GM12878 (cell line): Measurements from ENCODE around the gene COMMD1. TPM values are rescaled to one million over a fixed set of nuclear protein-coding genes. Genes with fewer than 3 reads are reported as not detected.

Experiments used
- ATAC-seq: fragments of 200-7000 bp; cut with Tn5 transposase; 3 replicates; pipeline ENCODE4 v1.9.1; 2020; ENCODE audit warnings: mild to moderate bottlenecking, moderate library complexity
- BruUV-seq: library from RNA; stranded (reverse); fragments of 400-500 nt; replicated peaks from 2 replicates; lab custom pipeline; 2021; lab: Mats Ljungman, UMichigan
- CTCF ChIA-PET: fragments of 300-600 bp; sonication (Branson Sonifier 250); formaldehyde crosslinking; extraction: SDS; loops from one replicate; lab custom pipeline; 2021; ENCODE audit warnings: inconsistent platforms; lab: Yijun Ruan, JAX
- POLR2A ChIA-PET: fragments of 350-600 bp; formaldehyde crosslinking; extraction: SDS; loops from one replicate; lab custom pipeline; 2021; ENCODE audit warnings: inconsistent platforms; lab: Charles Lee
- RAD21 ChIA-PET: fragments of 300-600 bp; sonication (Branson Sonifier 250); formaldehyde crosslinking; loops from one replicate; lab custom pipeline; 2023; ENCODE audit warnings: antibody characterized with exemption; ENCODE audit not compliant: unreplicated experiment; lab: Charles Lee
- SMC1A ChIA-PET: fragments of 300-600 bp; sonication (Branson Sonifier 250); formaldehyde crosslinking; loops from one replicate; lab custom pipeline; 2023; ENCODE audit not compliant: unreplicated experiment, uncharacterized antibody; lab: Charles Lee
- DNase-seq: peaks from one replicate; pipeline ENCODE4 v3.0.0-alpha.2; 2011; ENCODE audit warnings: low read depth, low spot score
- FAIRE-seq: peaks from 3 replicates; lab custom pipeline; 2011; peaks lifted over from hg19 to GRCh38; lab: Jason Lieb, UNC
- H2AFZ ChIP-seq: 2 replicates; pipeline ENCODE4 v1.6.0; 2011; ENCODE audit warnings: low read depth, low read length, control low read depth; ENCODE audit not compliant: control insufficient read depth
- H3K27ac ChIP-seq: 2 replicates; pipeline ENCODE4 v1.5.1; 2011; ENCODE audit warnings: control low read depth; ENCODE audit not compliant: control insufficient read depth, insufficient read depth
- H3K27me3 ChIP-seq, 2 experiments: replicated peaks in 1 of 2; 2 replicates each; pipeline versions ENCODE4 v1.6.0 to v1.6.1; 2011; ENCODE audit warnings: low read length in 1 of 2; ENCODE audit not compliant: control insufficient read depth in 2 of 2, insufficient read depth in 2 of 2
- H3K36me3 ChIP-seq, 2 experiments: 2 replicates each; pipeline ENCODE4 v1.5.1; 2011; ENCODE audit warnings: low read length in 1 of 2; ENCODE audit not compliant: control insufficient read depth in 2 of 2, insufficient read depth in 2 of 2
- H3K4me1 ChIP-seq: 2 replicates; pipeline ENCODE4 v1.6.1; 2011; ENCODE audit warnings: mild to moderate bottlenecking, low read length, moderate library complexity, mixed read lengths; ENCODE audit not compliant: control insufficient read depth, insufficient read depth
- H3K4me2 ChIP-seq: 2 replicates; pipeline ENCODE4 v1.6.0; 2011; ENCODE audit warnings: control low read depth; ENCODE audit not compliant: control insufficient read depth, insufficient read depth
- H3K4me3 ChIP-seq: fragments of 200-600 bp; sonication (generic); 2 replicates; pipeline ENCODE4 v1.5.1; 2016
- H3K79me2 ChIP-seq: 2 replicates; pipeline ENCODE4 v1.6.0; 2011; ENCODE audit warnings: low read length; ENCODE audit not compliant: control insufficient read depth, insufficient read depth
- H3K9ac ChIP-seq: 2 replicates; pipeline ENCODE4 v1.8.0; 2011; ENCODE audit warnings: low read length, control low read depth, mixed read lengths; ENCODE audit not compliant: control insufficient read depth, insufficient read depth
- H3K9me3 ChIP-seq: replicated peaks from 3 replicates; pipeline ENCODE4 v1.5.1; 2011; ENCODE audit warnings: mild to moderate bottlenecking, low read length; ENCODE audit not compliant: control insufficient read depth, insufficient read depth
- H4K20me1 ChIP-seq: 2 replicates; pipeline ENCODE4 v1.6.0; 2011; ENCODE audit not compliant: control insufficient read depth, insufficient read depth
- E4F1 ChIP-seq: fragments of 450-650 bp; IDR thresholded peaks from 2 replicates; pipeline ENCODE4 v1.6.1; 2018; ENCODE audit warnings: borderline replicate concordance, mild to moderate bottlenecking; ENCODE audit not compliant: partially characterized antibody
- IRF3 ChIP-seq: fragments of 450-650 bp; IDR thresholded peaks from 2 replicates; pipeline ENCODE4 v1.6.1; 2014; ENCODE audit warnings: mild to moderate bottlenecking
- PRDM15 ChIP-seq: fragments of 450-650 bp; formaldehyde crosslinking; IDR thresholded peaks from 2 replicates; pipeline ENCODE4 v1.4.0; 2020; ENCODE audit warnings: mild to moderate bottlenecking, moderate library complexity
- ZBTB40 ChIP-seq: fragments of 450-650 bp; IDR thresholded peaks from 2 replicates; pipeline ENCODE4 v1.6.1; 2016; ENCODE audit warnings: mild to moderate bottlenecking, moderate library complexity, borderline replicate concordance
- ZNF274 ChIP-seq: IDR thresholded peaks from one replicate; pipeline ENCODE4 v1.8.0; 2011; ENCODE audit not compliant: insufficient read length, insufficient read depth
- ZNF622 ChIP-seq: fragments of 450-650 bp; IDR thresholded peaks from 2 replicates; pipeline ENCODE4 v1.6.1; 2017; ENCODE audit warnings: mild to moderate bottlenecking, inconsistent platforms
- WGBS: methylation state at CpG from one replicate; pipeline ENCODE4 v1.1.6; 2016; ENCODE audit warnings: low lambda C conversion rate; ENCODE audit not compliant: insufficient replicate concordance, insufficient coverage; ENCODE audit errors: missing lambda C conversion rate; 5-methylcytosine and 5-hydroxymethylcytosine counted together
- in situ Hi-C: fragments of 300-500 bp; cut with MboI; formaldehyde crosslinking; loops from 9 replicates; pipeline ENCODE4 v1.14.3; 2018; ENCODE audit warnings: mixed read lengths
- intact Hi-C: fragments of 100-400 bp; cut with micrococcal nuclease; formaldehyde crosslinking; loops from one replicate; pipeline ENCODE4 v1.14.2; 2022; ENCODE audit not compliant: unreplicated experiment
- polyA plus RNA-seq, 11 experiments: library from polyadenylated mRNA; depleted of rRNA in 4 of 11; unstranded in 6 of 11; stranded (reverse) in 5 of 11; fragments of >200 nt; fragmentation: Nextera tagmentation in 4 of 11; fragmentation: Illumina TruSeq in 1 of 11; extraction: Ambion mirVana in 4 of 11; extraction: Trizol in 1 of 11; gene quantifications; 1 replicate in 1 of 11; 2 replicates in 10 of 11; pipeline versions ENCODE4 v1.2.1 to v1.2.3, GENCODE V29; 2011 to 2016; ENCODE audit warnings: inconsistent platforms in 2 of 11, missing spikeins in 2 of 11, low read depth in 1 of 11
- total RNA-seq, 4 experiments: library from RNA; depleted of rRNA in 3 of 4; stranded (reverse); fragments of >200 nt in 3 of 4; fragmentation: Illumina TruSeq in 1 of 4; extraction: Trizol in 1 of 4; gene quantifications; 2 replicates each; pipeline versions ENCODE4 v1.2.1 to v1.2.3, GENCODE V29; 2013 to 2021

The COMMD1 gene
- total and polyA plus RNA-seq, 10 of the 15 experiments (the other 5 are each of a cell fraction or from before 2014, with no cell fraction given): 39.7 to 210 (median 53.7) TPM

DNA sequence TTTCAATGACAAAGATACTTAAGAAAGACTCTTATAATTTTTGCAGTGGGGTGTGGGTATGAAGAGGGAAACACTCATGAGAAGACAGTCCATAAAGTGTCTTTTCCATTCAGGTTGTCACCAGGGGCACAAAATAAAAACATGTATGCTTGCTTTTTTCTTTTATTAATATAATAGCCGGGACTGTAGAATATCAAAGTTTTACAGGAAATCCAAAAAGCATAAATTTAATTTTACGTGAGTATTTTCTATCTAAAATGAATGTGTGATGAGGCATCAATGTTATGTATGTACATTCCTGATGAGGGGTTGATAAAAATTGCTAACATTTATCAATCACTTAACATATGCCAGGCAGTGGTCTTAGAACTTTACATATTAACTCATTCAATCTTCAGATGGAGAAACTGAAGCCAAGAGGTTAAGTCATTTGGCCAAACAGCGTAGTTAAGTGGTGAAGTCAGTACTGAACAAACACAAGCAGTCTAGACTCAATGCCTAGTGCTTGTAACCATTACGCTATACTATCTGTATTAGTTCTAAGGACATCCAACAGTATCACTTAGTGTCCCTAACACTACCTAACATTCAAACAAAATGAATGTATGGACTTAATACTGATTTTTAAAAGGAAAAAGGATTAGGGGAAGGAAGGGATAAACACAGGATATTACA lies 27.8 kb upstream of the COMMD1 start:
- in situ Hi-C loops (no loop called here), intact Hi-C loops (loop anchor here (10.0 kb wide), 1 partner anchor 383 kb away; no protein-coding TSS in a partner anchor)
- ATAC-seq (0 out of 3 replicates have a peak, but pooled peaks have one; percentile 18), DNase-seq (no peak), FAIRE-seq (no peak)
- 99% methylated on average over 4 of the region's 4 CpGs for WGBS
- BruUV-seq: no TSS peak
- no peaks in the 10 kb centered on the region for H3K27me3 ChIP-seq
- H3K27ac ChIP-seq: no peak overlapping the region
- POLR2A ChIA-PET: no interaction called here
- H3K36me3 ChIP-seq: peaks cover 8 to 49% of the 10 kb centered on the region in 2 experiments
- H3K9ac ChIP-seq: no peak overlapping the region
- no peaks in the 10 kb centered on the region for H4K20me1 ChIP-seq
- CTCF ChIA-PET: interaction anchor here (0.6 kb wide), 1 partner anchor 436 kb away, joined by 3 read pairs; no protein-coding TSS in a partner anchor
- H3K4me1 ChIP-seq: no peaks in the 10 kb centered on the region
- no peak overlapping the region for H2AFZ ChIP-seq
- SMC1A ChIA-PET: interaction anchor here (0.6 kb wide), 1 partner anchor 21 kb away, joined by 3 read pairs; no protein-coding TSS in a partner anchor
- H3K9me3 ChIP-seq: no peaks in the 10 kb centered on the region
- H3K4me3 ChIP-seq: no peak overlapping the region
- RAD21 ChIA-PET: no interaction called here
- no peak overlapping the region for H3K4me2 ChIP-seq
- H3K79me2 ChIP-seq: no peaks in the 10 kb centered on the region; the same call in 1 of the 2 replicates
- TF ChIP-seq PRDM15 (CRISPR knock-in tag) (no peak), E4F1 (no peak), IRF3 (no peak), ZNF274 (no peak), ZBTB40 (no peak), ZNF622 (no peak)
